HepG2 (cell line): ENCODE measurements around the gene MORN1. TPM values are rescaled to one million over a fixed set of nuclear protein-coding genes. Genes with fewer than 3 reads are reported as not detected.
A peak's percentile ranks its signal among the peaks of the same experiment; 100 is the strongest.

Experiments used
- ARID5B ChIP-seq: IDR thresholded peaks from 2 replicates; pipeline ENCODE4 v1.4.0; 2020; ENCODE audit warnings: mild to moderate bottlenecking, missing genetic modification reagents
- BCL6 ChIP-seq: IDR thresholded peaks from 2 replicates; pipeline ENCODE4 v1.6.1; 2016; ENCODE audit warnings: missing genetic modification reagents, missing compliant biosample characterization
- CAMTA2 ChIP-seq: sonication (generic); formaldehyde crosslinking; IDR thresholded peaks from 2 replicates; pipeline ENCODE4 v1.4.0; 2020; ENCODE audit warnings: mild to moderate bottlenecking, missing genetic modification reagents, borderline replicate concordance
- CENPT ChIP-seq: sonication (generic); formaldehyde crosslinking; IDR thresholded peaks from 2 replicates; pipeline ENCODE4 v1.8.0; 2022; ENCODE audit warnings: low read depth, mild to moderate bottlenecking, moderate library complexity, missing genetic modification reagents
- DMAP1 ChIP-seq: IDR thresholded peaks from 2 replicates; pipeline ENCODE4 v1.6.1; 2016
- DR1 ChIP-seq: sonication (generic); formaldehyde crosslinking; IDR thresholded peaks from 2 replicates; pipeline ENCODE4 v1.8.0; 2021; ENCODE audit warnings: mild to moderate bottlenecking, missing genetic modification reagents, inconsistent platforms
- ETV6 ChIP-seq: sonication (generic); formaldehyde crosslinking; conservative IDR thresholded peaks from 2 replicates; pipeline ENCODE4 v1.4.0; 2020; ENCODE audit warnings: missing genetic modification reagents
- HMG20A ChIP-seq: IDR thresholded peaks from 2 replicates; pipeline ENCODE4 v1.6.1; 2016; ENCODE audit warnings: borderline replicate concordance
- HOXD1 ChIP-seq: sonication (generic); formaldehyde crosslinking; IDR thresholded peaks from 2 replicates; pipeline ENCODE4 v1.5.0; 2020; ENCODE audit warnings: missing genetic modification reagents
- MIER3 ChIP-seq: IDR thresholded peaks from 2 replicates; pipeline ENCODE4 v1.6.1; 2016; ENCODE audit warnings: missing compliant biosample characterization, borderline replicate concordance
- NR1H2 ChIP-seq: sonication (generic); formaldehyde crosslinking; IDR thresholded peaks from 2 replicates; pipeline ENCODE4 v1.8.1; 2022; ENCODE audit warnings: low read depth, missing genetic modification reagents, borderline replicate concordance
- PATZ1 ChIP-seq: sonication (generic); formaldehyde crosslinking; IDR thresholded peaks from 2 replicates; pipeline ENCODE4 v1.4.0; 2020; ENCODE audit warnings: missing genetic modification reagents
- PHB2 ChIP-seq: fragments of 450-650 bp; IDR thresholded peaks from 2 replicates; pipeline ENCODE4 v1.6.1; 2018; ENCODE audit not compliant: partially characterized antibody
- PLRG1 ChIP-seq: fragments of 450-650 bp; conservative IDR thresholded peaks from 2 replicates; pipeline ENCODE4 v1.6.1; 2016
- SMAD9 ChIP-seq: sonication (generic); formaldehyde crosslinking; IDR thresholded peaks from 2 replicates; pipeline ENCODE4 v1.5.1; 2020; ENCODE audit warnings: mild to moderate bottlenecking, missing genetic modification reagents
- TCF12 ChIP-seq, 2 experiments: fragments of 450-650 bp in 1 of 2; sonication (generic) in 1 of 2; formaldehyde crosslinking in 1 of 2; IDR thresholded peaks; 2 replicates each; pipeline versions ENCODE4 v1.6.1 to v1.8.0; 2017 to 2022; ENCODE audit warnings: antibody characterized with exemption in 1 of 2, mild to moderate bottlenecking in 1 of 2, missing genetic modification reagents in 1 of 2, moderate library complexity in 1 of 2
- ZNF597 ChIP-seq: sonication (generic); formaldehyde crosslinking; IDR thresholded peaks from 2 replicates; pipeline ENCODE4 v1.5.0; 2020; ENCODE audit warnings: missing genetic modification reagents
- ZNF605 ChIP-seq: sonication (generic); formaldehyde crosslinking; IDR thresholded peaks from 2 replicates; pipeline ENCODE4 v1.8.0; 2022; ENCODE audit warnings: mild to moderate bottlenecking, missing genetic modification reagents
- ZNF616 ChIP-seq: sonication (generic); formaldehyde crosslinking; IDR thresholded peaks from 2 replicates; pipeline ENCODE4 v1.5.0; 2020; ENCODE audit warnings: low read depth, mild to moderate bottlenecking, missing genetic modification reagents
- ZNF878 ChIP-seq: sonication (generic); formaldehyde crosslinking; IDR thresholded peaks from 2 replicates; pipeline ENCODE4 v1.8.1; 2023; ENCODE audit warnings: mild to moderate bottlenecking, missing genetic modification reagents, moderate library complexity
- polyA plus RNA-seq, 8 experiments: library from polyadenylated mRNA; depleted of rRNA in 3 of 8; stranded (reverse) in 7 of 8; unstranded in 1 of 8; fragments of >200 nt; fragmentation: Illumina TruSeq in 4 of 8; extraction: Trizol in 4 of 8; gene quantifications; 2 replicates each; pipeline versions ENCODE4 v1.2.1 to v1.2.3, GENCODE V29; 2011 to 2016; ENCODE audit warnings: low read depth in 4 of 8, missing spikeins in 1 of 8, mixed read lengths in 1 of 8; ENCODE audit not compliant: insufficient read depth in 1 of 8
- total RNA-seq, 5 experiments: library from RNA; depleted of rRNA; stranded (reverse); fragments of >200 nt; fragmentation: Illumina TruSeq; extraction: Trizol; gene quantifications; 2 replicates each; pipeline ENCODE4 v1.2.3, GENCODE V29; 2016; ENCODE audit warnings: low read depth in 1 of 5
- TF ChIP-seq, protein P1 (sequence below): sonication (generic); formaldehyde crosslinking; conservative IDR thresholded peaks from 2 replicates; pipeline ENCODE4 v1.5.0; 2020; ENCODE audit warnings: missing genetic modification reagents
- TF ChIP-seq, protein P2 (sequence below): sonication (generic); formaldehyde crosslinking; IDR thresholded peaks from 2 replicates; pipeline ENCODE4 v1.4.0; 2020; ENCODE audit warnings: mild to moderate bottlenecking, missing genetic modification reagents

The MORN1 gene
- total and polyA plus RNA-seq, 2 of the 13 experiments (the other 11 are each of a cell fraction or from before 2014, with no cell fraction given): 3.1 to 6.5 TPM

DNA sequence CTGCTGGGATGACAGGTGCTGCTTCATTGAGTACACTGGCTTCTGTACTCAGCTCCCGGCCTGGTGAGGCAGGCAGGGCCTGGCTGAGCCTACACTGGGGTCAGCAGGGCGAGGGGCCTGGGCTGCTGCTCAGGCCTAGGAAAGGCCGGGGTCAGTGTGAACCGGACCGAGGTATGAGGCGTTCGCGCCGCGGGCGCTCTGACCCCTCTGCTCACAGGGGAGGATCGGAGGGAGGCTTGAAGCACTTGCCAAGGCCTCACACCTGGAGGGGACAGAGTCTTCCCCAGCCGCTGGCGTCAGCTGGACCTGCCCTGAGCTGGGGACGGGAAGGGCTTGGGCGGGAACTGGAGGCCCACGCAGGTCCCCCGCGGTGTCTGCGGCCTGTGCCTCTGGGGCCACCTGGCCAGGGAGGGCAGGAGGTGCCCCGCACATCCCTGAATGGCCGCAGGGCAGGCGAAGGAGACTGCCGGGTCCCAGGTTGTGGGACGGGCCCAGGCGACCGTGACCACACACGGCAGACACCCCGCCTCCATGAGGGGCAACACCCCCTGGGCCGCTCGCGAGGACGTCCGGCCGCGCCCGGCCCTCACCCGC, 20.5 kb upstream of the MORN1 start (continued):
- 0 out of 2 replicates have a peak, but pooled peaks have one; percentile 71 for TF ChIP-seq CAMTA2 (CRISPR knock-in tag)
- no peak for TF ChIP-seq PHB2
- no peak for TF ChIP-seq BCL6
- TF ChIP-seq PLRG1: no peak
- no peak for TF ChIP-seq ZNF878 (CRISPR knock-in tag)
- TF ChIP-seq TCF12 (IDR thresholded peaks at IDR 0.05): no peak
- TF ChIP-seq TCF12 (CRISPR knock-in tag; IDR thresholded peaks at IDR 0.05): no peak
- no peak for TF ChIP-seq ZNF597 (CRISPR knock-in tag)
- TF ChIP-seq MIER3 (CRISPR knock-in tag): no peak
- TF ChIP-seq NR1H2 (CRISPR knock-in tag): no peak; the same call in 1 of the 2 replicates
- TF ChIP-seq CENPT (CRISPR knock-in tag): 0 out of 2 replicates have a peak, but pooled peaks have one; percentile 24
- TF ChIP-seq SMAD9 (CRISPR knock-in tag): no peak
- TF ChIP-seq ZNF605 (CRISPR knock-in tag): no peak
- TF ChIP-seq DR1: no peak
- TF ChIP-seq ARID5B (CRISPR knock-in tag): no peak
- TF ChIP-seq, protein P1, sequence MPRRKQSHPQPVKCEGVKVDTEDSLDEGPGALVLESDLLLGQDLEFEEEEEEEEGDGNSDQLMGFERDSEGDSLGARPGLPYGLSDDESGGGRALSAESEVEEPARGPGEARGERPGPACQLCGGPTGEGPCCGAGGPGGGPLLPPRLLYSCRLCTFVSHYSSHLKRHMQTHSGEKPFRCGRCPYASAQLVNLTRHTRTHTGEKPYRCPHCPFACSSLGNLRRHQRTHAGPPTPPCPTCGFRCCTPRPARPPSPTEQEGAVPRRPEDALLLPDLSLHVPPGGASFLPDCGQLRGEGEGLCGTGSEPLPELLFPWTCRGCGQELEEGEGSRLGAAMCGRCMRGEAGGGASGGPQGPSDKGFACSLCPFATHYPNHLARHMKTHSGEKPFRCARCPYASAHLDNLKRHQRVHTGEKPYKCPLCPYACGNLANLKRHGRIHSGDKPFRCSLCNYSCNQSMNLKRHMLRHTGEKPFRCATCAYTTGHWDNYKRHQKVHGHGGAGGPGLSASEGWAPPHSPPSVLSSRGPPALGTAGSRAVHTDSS (CRISPR knock-in tag): 0 out of 2 replicates have a peak, but pooled peaks have one; percentile 42
- TF ChIP-seq, protein P2, sequence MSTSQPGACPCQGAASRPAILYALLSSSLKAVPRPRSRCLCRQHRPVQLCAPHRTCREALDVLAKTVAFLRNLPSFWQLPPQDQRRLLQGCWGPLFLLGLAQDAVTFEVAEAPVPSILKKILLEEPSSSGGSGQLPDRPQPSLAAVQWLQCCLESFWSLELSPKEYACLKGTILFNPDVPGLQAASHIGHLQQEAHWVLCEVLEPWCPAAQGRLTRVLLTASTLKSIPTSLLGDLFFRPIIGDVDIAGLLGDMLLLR (CRISPR knock-in tag): no peak
- no peak for TF ChIP-seq ETV6 (CRISPR knock-in tag)
- TF ChIP-seq ZNF616 (CRISPR knock-in tag): 0 out of 2 replicates have a peak, but pooled peaks have one; percentile 34
- TF ChIP-seq HOXD1 (CRISPR knock-in tag): no peak
- TF ChIP-seq DMAP1 (CRISPR knock-in tag): no peak
- TF ChIP-seq PATZ1: no peak
- no peak for TF ChIP-seq HMG20A (CRISPR knock-in tag)
